ENCODE measurements around the gene KRTAP9-6.
"Not testable (repeated sequence)": the region's sequence is repeated elsewhere in the genome, so short reads cannot be mapped to it uniquely, and the experiment has no call there.

KRTAP9-6 gene

GRCh38 chr17:41265078-41265477 is at the start of gene KRTAP9-6:
TSS of gene KRTAP9-6 (plus strand) at chr17:41265378. CDS start at chr17:41265378, 0 bp downstream.
- DNase-seq, result no peak

- DNase-seq, result no peak
These were observed 49.5 kb upstream of the KRTAP9-6 start for GRCh38 chr17:41215681-41216080.

GRCh38 chr17:41223821-41224220 is 41.4 kb upstream of the KRTAP9-6 start:
- DNase-seq, result no peak

- DNase-seq, result no peak
These were observed 39.1 kb upstream of the KRTAP9-6 start for GRCh38 chr17:41226051-41226450.

- DNase-seq, result not testable (repeated sequence)
These were observed 38.5 kb upstream of the KRTAP9-6 start, which contains the start of gene KRTAP9-2 for GRCh38 chr17:41226598-41227095. TSS of gene KRTAP9-2 (plus strand) at chr17:41226648. CDS start at chr17:41226655, 7 bp downstream.

- no peak for DNase-seq
These were observed 35.1 kb upstream of the KRTAP9-6 start for GRCh38 chr17:41230094-41230493.

GRCh38 chr17:41231731-41232130 is 33.4 kb upstream of the KRTAP9-6 start:
- DNase-seq, result no peak

- not testable (repeated sequence) for DNase-seq
These were observed 32.6 kb upstream of the KRTAP9-6 start, which contains the start of gene KRTAP9-3 for GRCh38 chr17:41232399-41233105. TSS of gene KRTAP9-3 (plus strand) at chr17:41232449. CDS start at chr17:41232502, 53 bp downstream.

GRCh38 chr17:41237116-41237515 is 28.1 kb upstream of the KRTAP9-6 start:
- DNase-seq, result not testable (repeated sequence)

GRCh38 chr17:41237949-41238437 is 27.2 kb upstream of the KRTAP9-6 start, which contains the start of gene KRTAP9-8:
TSS of gene KRTAP9-8 (plus strand) at chr17:41237999. CDS start at chr17:41238052, 53 bp downstream.
- not testable (repeated sequence) for DNase-seq

- DNase-seq, result not testable (repeated sequence)
These were observed 18.0 kb upstream of the KRTAP9-6 start for GRCh38 chr17:41246995-41247787.

- not testable (repeated sequence) for DNase-seq
These were observed 15.4 kb upstream of the KRTAP9-6 start, which contains the start of gene KRTAP9-4 for GRCh38 chr17:41249637-41250240. TSS of gene KRTAP9-4 (plus strand) at chr17:41249687. CDS start at chr17:41249721, 34 bp downstream.

- no peak for DNase-seq
These were observed 13.9 kb upstream of the KRTAP9-6 start for GRCh38 chr17:41251261-41251660.

GRCh38 chr17:41254861-41255260 is 10.3 kb upstream of the KRTAP9-6 start:
- no peak for DNase-seq

GRCh38 chr17:41255381-41256290 is 9.5 kb upstream of the KRTAP9-6 start, which contains the start of gene KRTAP9-9:
TSS of gene KRTAP9-9 (plus strand) at chr17:41255384.
- DNase-seq, result not testable (repeated sequence)

GRCh38 chr17:41256291-41256685 is 8.9 kb upstream of the KRTAP9-6 start:
- DNase-seq, result no peak

GRCh38 chr17:41258406-41258805 is 6.8 kb upstream of the KRTAP9-6 start:
- DNase-seq, result no peak

- no peak for DNase-seq
These were observed 2.0 kb upstream of the KRTAP9-6 start for GRCh38 chr17:41263212-41263611.

GRCh38 chr17:41264599-41264998 is 579 bp upstream of the KRTAP9-6 start:
- DNase-seq, result no peak

GRCh38 chr17:41267711-41268110 is 2.5 kb downstream of the KRTAP9-6 start:
- DNase-seq, result no peak

- DNase-seq, result not testable (repeated sequence)
These were observed 6.1 kb downstream of the KRTAP9-6 start for GRCh38 chr17:41271323-41271722.
